ENCODE measurements around the gene TBC1D10A.
A peak's percentile ranks its signal among the peaks of the same experiment; 100 is the strongest.

DNA sequence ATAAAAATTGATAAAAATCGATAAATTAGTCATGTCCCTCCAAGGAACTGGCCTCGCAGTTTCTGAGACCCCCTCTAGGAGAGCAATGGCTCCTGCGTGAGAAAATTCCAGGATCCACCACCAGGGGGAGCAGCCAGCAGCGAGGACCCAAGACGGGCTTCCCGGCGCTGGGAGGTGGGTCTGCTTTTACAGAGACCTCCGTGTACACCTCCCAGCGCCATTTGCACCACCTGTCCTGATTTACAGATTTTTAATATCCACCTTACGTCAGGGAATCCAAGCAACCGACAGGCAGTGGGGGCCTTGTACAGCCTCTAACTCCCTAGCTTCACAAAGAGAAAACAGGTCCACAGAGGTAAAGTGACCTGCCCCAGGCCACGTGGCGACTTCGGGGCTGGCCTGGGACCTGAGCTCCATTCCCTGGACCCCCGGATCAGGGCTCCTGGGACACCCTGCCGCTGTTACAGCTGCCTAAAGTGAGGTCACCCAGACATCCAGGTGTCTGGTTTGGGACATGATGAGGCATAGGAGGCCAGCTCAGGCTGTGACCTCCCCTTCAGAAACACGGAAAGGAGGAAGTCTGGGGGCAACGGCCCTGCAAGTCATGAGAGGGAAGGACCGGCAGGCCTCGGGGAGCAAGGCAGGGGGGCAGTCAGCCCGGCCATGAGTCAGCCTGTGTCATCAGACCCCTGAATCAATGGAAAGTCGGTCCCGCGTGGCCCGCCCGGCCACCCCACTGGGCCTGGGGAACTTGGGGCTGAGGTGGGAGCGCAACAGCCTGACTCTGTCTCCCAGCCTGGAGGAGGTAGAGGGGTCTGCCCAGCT, 63.6 kb downstream of the TBC1D10A start:
- TF ChIP-seq MAX (IDR thresholded peaks at IDR 0.05; ENCODE audit: low read depth) = no peak
- TF ChIP-seq, protein P1, sequence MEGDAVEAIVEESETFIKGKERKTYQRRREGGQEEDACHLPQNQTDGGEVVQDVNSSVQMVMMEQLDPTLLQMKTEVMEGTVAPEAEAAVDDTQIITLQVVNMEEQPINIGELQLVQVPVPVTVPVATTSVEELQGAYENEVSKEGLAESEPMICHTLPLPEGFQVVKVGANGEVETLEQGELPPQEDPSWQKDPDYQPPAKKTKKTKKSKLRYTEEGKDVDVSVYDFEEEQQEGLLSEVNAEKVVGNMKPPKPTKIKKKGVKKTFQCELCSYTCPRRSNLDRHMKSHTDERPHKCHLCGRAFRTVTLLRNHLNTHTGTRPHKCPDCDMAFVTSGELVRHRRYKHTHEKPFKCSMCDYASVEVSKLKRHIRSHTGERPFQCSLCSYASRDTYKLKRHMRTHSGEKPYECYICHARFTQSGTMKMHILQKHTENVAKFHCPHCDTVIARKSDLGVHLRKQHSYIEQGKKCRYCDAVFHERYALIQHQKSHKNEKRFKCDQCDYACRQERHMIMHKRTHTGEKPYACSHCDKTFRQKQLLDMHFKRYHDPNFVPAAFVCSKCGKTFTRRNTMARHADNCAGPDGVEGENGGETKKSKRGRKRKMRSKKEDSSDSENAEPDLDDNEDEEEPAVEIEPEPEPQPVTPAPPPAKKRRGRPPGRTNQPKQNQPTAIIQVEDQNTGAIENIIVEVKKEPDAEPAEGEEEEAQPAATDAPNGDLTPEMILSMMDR (IDR thresholded peaks at IDR 0.05) = peak; percentile 96
- no peak for TF ChIP-seq POLR2AphosphoS5 (IDR thresholded peaks at IDR 0.05; ENCODE audit: low read depth, low read length)
- no peak for TF ChIP-seq EZH2phosphoT487 (IDR thresholded peaks at IDR 0.05; ENCODE audit: borderline replicate concordance, low read depth)
- TF ChIP-seq RFX5 (IDR thresholded peaks at IDR 0.05; ENCODE audit: low read length) = no peak
- no peak for TF ChIP-seq EP300 (IDR thresholded peaks at IDR 0.05; ENCODE audit: borderline replicate concordance in 1 of 2, low read depth in 1 of 2, low read length in 1 of 2)
- TF ChIP-seq NRF1 (IDR thresholded peaks at IDR 0.05; ENCODE audit: low read depth, low read length) = no peak
- TF ChIP-seq RCOR1 (IDR thresholded peaks at IDR 0.05; ENCODE audit: low read length) = no peak
- TF ChIP-seq TCF12 (IDR thresholded peaks at IDR 0.05) = no peak
- TF ChIP-seq MXI1 (IDR thresholded peaks at IDR 0.05; ENCODE audit: low read depth, low read length) = no peak
- peak; percentile 68 for TF ChIP-seq RAD21 (IDR thresholded peaks at IDR 0.05; ENCODE audit: low read length)
